ENCODE measurements around the gene NFASC.

Gene NFASC

GRCh38 chr1:204870160-204870912, at the start of gene NFASC:
TSS of gene NFASC (plus strand) at chr1:204870862. CDS start at chr1:204944316, 73,454 bp downstream.
- no peak for DNase-seq (ENCODE audit: low read depth)
- no peak for TF ChIP-seq CTCF (IDR thresholded peaks at IDR 0.05; ENCODE audit: control insufficient read depth, extremely low read depth, insufficient read depth)
- H3K4me3 ChIP-seq (ENCODE audit: low read depth, low read length), result no peak within 1 kb of the TSS

- H3K4me3 ChIP-seq (ENCODE audit: low read depth, low read length), result no peak overlapping the region
- DNase-seq (ENCODE audit: low read depth), result no peak
- no peak for TF ChIP-seq CTCF (IDR thresholded peaks at IDR 0.05; ENCODE audit: control insufficient read depth, extremely low read depth, insufficient read depth)
Observed at GRCh38 chr1:204821476-204821875, 49.2 kb upstream of the NFASC start.

GRCh38 chr1:204821924-204822323, 48.7 kb upstream of the NFASC start:
- no peak overlapping the region for H3K4me3 ChIP-seq (ENCODE audit: low read depth, low read length)
- no peak for DNase-seq (ENCODE audit: low read depth)
- no peak for TF ChIP-seq CTCF (IDR thresholded peaks at IDR 0.05; ENCODE audit: control insufficient read depth, extremely low read depth, insufficient read depth)

- no peak for DNase-seq (ENCODE audit: low read depth)
- no peak overlapping the region for H3K4me3 ChIP-seq (ENCODE audit: low read depth, low read length)
- TF ChIP-seq CTCF (IDR thresholded peaks at IDR 0.05; ENCODE audit: control insufficient read depth, extremely low read depth, insufficient read depth), result 0 out of 2 replicates have a peak, but pooled peaks have one; percentile 21
Observed at GRCh38 chr1:204826970-204827369, 43.7 kb upstream of the NFASC start.

- DNase-seq (ENCODE audit: low read depth), result no peak
- 0 out of 2 replicates have a peak, but pooled peaks have one; percentile 15 for TF ChIP-seq CTCF (IDR thresholded peaks at IDR 0.05; ENCODE audit: control insufficient read depth, extremely low read depth, insufficient read depth)
- H3K4me3 ChIP-seq (ENCODE audit: low read depth, low read length), result peak overlapping the region; percentile 19; the same call in 1 of the 2 replicates
Observed at GRCh38 chr1:204828352-204828850, 42.3 kb upstream of the NFASC start.

- no peak for TF ChIP-seq CTCF (IDR thresholded peaks at IDR 0.05; ENCODE audit: control insufficient read depth, extremely low read depth, insufficient read depth)
- no peak overlapping the region for H3K4me3 ChIP-seq (ENCODE audit: low read depth, low read length)
- DNase-seq (ENCODE audit: low read depth), result no peak
Observed at GRCh38 chr1:204829133-204829825, 41.4 kb upstream of the NFASC start.

Measured in LNCaP clone FGC (cell line).